Hematopoietic multipotent progenitor cell treated with erythropoietin and hydrocortisone succinate and interleukin-3 and kit ligand, for 17 days (in vitro differentiated cells): ENCODE data around the gene PLA2G2E.
"Not testable (repeated sequence)": the region's sequence is repeated elsewhere in the genome, so short reads cannot be mapped to it uniquely, and the experiment has no call there.

Experiments used
- DNase-seq: peaks from one replicate; pipeline ENCODE4 v3.0.0-alpha.2; 2015; ENCODE audit warnings: low spot score

The PLA2G2E gene

GRCh38 chr1:19882111-19883071, 41.0 kb downstream of the PLA2G2E start, which contains the start of gene OTUD3:
OTUD3 (plus strand) TSS chr1:19882395; CDS start chr1:19882514, 119 bp downstream.
- DNase-seq: peak; percentile 98

- DNase-seq: not testable (repeated sequence)
Observed at GRCh38 chr1:19880841-19881240, 42.6 kb downstream of the PLA2G2E start.

- DNase-seq: no peak
Observed at GRCh38 chr1:19879661-19880060, 43.8 kb downstream of the PLA2G2E start.

- no peak for DNase-seq
Observed at GRCh38 chr1:19879227-19879626, 44.2 kb downstream of the PLA2G2E start.

GRCh38 chr1:19878637-19878985, 44.8 kb downstream of the PLA2G2E start:
- DNase-seq: no peak

- no peak for DNase-seq
Observed at GRCh38 chr1:19877821-19878636, 45.4 kb downstream of the PLA2G2E start.

GRCh38 chr1:19877181-19877750, 46.2 kb downstream of the PLA2G2E start:
- DNase-seq: no peak

GRCh38 chr1:19872190-19872589, 51.2 kb downstream of the PLA2G2E start:
- DNase-seq: no peak
